Subcutaneous adipose tissue (tissue), 4 donors: Measurements from ENCODE around the gene CMIP. TPM values are rescaled to one million over a fixed set of nuclear protein-coding genes. Genes with fewer than 3 reads are reported as not detected.

Source experiments
- total RNA-seq, 4 donors: library from RNA; depleted of rRNA; stranded (reverse); fragments of >200 nt; gene quantifications; one replicate each; pipeline ENCODE4 v1.1.0, GENCODE V29; 2016
- TF ChIP-seq, protein P1 (sequence below): fragments of 450-650 bp; IDR thresholded peaks from one replicate; pipeline ENCODE4 v1.5.1; 2016; ENCODE audit warnings: low read depth, mild to moderate bottlenecking, control low read depth, antibody characterized with exemption, moderate library complexity

CMIP gene
- total RNA-seq, 4 donors from 2014 or later: 19.9 to 40.3 (median 26.0) TPM

DNA sequence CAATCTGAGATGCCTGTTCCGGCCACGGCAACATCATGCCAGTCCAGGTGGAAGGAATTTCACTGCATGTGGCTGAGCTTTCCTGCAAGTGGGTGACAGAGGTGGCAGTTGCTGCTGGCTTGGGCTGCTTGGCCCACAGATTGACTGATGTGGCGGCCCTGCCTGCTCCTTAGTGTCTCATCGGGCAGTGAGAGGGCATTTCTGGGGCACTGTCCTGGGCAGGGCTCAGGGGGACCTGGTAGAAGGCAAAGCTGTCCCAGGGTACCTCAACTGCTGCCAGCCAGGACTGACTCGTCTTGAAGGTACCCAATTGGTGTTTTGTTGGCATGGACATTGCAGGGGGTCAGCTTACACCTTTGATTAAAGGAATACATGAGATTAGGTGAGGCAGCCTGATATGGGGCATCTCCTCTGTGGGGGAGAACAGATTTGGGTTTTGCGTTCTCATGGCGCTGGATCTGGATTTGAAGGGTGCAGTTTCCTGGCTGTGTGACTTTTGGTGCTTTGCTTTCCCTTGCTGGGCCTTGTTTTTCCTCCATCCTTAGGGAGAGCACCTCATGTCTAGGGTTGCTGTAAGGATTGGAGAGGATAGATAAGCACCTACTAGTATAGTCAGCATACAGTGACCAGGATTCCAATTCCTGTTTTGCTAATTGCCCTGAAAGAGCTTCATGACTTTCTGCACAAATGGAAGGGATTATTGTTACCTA lies 5.4 kb downstream of the CMIP start:
- TF ChIP-seq, protein P1, sequence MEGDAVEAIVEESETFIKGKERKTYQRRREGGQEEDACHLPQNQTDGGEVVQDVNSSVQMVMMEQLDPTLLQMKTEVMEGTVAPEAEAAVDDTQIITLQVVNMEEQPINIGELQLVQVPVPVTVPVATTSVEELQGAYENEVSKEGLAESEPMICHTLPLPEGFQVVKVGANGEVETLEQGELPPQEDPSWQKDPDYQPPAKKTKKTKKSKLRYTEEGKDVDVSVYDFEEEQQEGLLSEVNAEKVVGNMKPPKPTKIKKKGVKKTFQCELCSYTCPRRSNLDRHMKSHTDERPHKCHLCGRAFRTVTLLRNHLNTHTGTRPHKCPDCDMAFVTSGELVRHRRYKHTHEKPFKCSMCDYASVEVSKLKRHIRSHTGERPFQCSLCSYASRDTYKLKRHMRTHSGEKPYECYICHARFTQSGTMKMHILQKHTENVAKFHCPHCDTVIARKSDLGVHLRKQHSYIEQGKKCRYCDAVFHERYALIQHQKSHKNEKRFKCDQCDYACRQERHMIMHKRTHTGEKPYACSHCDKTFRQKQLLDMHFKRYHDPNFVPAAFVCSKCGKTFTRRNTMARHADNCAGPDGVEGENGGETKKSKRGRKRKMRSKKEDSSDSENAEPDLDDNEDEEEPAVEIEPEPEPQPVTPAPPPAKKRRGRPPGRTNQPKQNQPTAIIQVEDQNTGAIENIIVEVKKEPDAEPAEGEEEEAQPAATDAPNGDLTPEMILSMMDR: no peak

DNA sequence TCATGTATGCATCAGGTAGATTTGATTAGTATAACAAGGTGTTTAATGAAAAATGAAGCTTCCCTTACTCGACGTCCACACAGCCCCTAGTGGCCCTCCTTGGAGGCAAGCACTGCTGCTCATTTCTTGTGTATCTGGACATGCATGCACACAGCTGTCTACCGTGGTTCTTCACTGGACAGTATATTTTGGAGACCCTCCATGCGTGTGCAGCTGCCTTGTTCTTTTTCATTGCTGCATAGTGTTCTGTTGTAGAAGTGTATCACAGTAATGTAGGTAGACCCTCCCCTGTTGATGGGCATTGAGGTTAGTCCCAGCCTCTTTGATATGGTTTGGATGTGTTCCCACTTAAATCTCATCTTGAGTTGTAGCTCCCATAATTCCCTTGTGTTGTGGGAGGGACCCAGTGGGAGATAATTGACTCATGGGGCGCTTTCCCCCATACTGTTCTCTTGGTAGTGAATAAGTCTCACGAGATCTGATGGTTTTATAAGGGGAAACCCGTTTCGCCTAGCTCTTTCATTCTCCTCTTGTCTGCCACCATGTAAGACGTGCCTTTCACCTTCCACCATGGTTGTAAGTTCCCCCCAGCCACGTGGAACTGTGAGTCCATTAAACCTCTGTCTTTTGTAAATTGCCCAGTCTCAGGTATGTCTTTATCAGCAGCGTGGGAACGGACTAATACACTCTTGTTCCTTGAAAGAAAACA lies 6.3 kb downstream of the CMIP start:
- TF ChIP-seq, protein P1: no peak

DNA sequence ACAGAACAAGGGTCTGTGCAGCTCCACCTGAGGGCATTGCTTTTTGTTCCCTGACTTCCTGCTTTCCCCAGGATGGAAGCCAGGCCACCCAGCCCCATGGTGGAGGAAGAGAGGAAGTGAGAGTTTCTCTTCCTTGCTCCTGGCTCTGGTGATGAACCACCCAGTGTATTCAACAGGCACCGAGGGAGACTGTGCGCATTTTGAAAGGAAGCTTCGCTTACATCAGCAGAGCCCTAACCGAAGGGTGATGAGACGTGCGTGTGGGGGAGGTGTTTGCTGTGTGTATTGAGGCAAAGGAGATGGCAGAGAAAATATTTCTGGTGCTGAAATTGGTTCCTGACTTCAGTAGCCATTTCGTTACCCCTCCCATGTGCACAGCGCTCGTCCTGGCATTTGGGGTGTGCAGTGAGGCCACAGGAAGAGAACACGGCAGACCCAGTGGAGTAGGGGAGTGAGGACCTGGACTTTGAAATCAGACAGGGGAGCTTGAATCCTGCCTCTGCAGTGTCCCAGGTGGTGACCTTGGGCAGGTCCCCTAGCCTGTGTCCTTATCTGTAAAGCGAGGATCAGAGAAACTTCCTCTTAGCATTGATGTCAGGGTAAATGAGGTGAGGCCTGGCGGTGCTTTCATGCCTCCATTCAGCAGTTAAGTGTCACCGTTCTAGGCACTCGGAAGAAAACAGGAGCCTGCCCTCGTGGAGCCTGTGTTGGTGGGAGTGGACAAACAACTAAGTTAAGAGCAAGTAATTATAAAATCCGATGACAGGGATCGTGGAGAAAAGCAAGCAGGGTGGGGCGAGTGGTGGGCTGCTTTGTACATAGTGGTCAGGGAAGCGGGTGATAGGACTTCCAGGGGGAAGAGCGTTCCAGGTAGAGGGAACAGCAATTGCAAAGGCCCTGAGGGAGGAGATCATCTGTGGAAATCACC lies 7.4 kb downstream of the CMIP start:
- TF ChIP-seq, protein P1: no peak

DNA sequence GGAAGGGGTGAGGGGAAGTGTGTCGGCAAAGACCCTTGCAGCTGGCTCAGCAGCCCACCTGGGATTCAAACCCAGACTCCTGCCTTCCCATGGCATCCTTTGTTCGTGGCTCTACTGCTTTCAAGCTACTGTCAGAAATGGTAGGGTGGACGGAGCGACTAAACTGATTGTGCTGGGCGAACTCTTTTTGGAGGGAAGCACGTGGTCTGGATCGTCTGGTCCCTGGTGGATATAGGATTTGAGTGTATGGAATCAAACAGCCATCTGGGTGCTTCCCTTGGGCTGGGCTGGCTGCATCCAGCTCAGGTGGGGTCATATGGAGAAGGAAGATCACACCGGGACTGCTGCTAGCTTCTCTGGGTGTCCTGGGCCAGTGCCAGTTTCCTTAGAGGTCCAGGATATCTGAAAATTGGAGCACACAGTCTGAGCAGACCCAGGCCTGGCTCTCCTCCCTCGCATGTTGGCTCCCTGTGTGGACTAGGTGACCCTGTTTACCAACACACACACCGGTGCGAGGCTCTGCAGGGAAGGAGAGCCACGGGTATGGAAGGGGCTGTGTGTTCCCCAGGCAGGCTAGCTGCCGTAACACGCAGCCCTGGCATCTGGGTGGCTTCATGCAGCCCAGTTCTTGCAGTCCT lies 8.6 kb downstream of the CMIP start:
- TF ChIP-seq, protein P1: no peak

DNA sequence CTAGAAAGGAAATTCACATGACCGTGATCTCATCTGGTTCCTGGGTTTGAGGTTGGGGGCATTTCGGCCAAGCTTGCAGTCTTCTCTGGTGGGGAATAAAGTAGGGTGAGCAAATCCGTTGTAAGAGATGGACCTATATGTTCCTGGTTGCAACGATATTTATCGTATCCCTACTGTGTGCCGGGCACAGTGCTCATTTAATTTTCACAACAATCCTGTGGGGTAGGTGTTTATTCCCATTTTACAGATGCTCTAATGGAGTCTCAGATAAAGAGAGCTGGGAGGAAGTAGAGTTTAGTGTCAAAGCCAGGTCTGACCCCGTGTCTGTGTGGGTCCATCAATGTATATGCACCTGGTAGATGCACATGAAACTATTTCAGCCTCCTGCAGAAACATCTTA lies 9.4 kb downstream of the CMIP start:
- TF ChIP-seq, protein P1: no peak

DNA sequence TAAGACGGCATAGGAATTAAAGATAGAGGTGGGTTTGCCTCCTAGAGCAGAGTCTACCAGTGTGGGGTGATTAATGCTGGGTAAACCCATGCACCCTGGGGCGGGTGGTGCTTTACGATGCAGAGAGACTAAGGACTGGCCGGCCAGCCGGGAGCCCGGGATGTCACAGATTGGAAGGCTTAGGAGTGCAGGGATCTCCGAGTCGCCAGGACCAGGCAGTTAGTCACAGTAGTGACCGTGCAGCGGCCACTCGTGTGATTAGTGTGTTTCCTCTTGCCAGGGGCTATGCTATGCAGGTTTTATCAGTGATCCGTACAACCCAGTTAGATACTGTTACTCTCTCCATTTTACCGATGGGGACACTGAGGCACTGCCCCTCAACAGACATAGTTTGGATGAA lies 10.4 kb downstream of the CMIP start:
- TF ChIP-seq, protein P1: no peak
